HG03045 (cell line): Measurements from ENCODE around the gene NEUROD2.
"Not testable (repeated sequence)": the region's sequence is repeated elsewhere in the genome, so short reads cannot be mapped to it uniquely, and the experiment has no call there.

Experiments
- ATAC-seq: cut with Tn5 transposase; IDR thresholded peaks from one replicate; pipeline ENCODE4 v1.9.1; 2021; ENCODE audit warnings: mild to moderate bottlenecking, moderate library complexity; ENCODE audit not compliant: unreplicated experiment

Gene NEUROD2

GRCh38 chr17:39603304-39604016 lies 4.3 kb downstream of the NEUROD2 start:
- no peak for ATAC-seq

- no peak for ATAC-seq
These were observed 5.0 kb downstream of the NEUROD2 start for GRCh38 chr17:39602533-39603303.

DNA sequence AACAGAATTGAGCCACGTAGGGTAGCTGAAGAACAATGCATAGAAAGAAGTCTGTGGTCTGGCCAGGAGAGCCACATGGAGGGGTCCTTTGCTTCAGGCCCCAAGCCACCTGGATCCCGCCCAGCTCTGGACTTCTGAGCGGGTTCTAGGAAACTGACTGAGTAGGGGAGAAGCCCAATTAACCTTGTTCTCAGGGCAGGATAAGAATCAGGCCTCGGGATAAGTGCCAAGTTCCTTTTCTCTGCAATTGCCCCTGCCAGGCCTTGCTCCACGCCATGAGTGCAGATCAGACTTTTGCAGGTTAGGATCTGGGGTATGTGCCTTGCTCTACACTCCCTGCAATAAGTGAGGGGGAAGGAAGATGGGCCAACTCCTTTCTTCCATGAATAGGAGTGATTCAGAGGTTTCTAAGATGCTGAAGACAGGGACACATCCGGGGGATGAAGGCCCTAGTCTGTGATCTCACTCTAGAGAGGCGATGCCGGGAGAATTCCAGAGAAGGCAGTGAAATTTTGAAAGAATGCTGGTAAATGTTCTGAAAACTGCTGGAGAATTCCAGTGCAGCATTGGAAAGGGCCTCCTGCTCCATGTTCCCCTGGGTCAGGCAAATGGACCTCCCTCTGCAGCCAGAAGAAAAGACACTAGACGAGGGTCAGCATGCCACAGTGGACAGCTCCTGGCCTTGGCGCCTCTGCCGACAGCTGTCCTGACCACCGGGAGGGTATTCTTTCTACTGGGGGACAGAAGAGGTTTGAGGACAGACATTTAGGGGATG lies 5.8 kb downstream of the NEUROD2 start:
- ATAC-seq = no peak

DNA sequence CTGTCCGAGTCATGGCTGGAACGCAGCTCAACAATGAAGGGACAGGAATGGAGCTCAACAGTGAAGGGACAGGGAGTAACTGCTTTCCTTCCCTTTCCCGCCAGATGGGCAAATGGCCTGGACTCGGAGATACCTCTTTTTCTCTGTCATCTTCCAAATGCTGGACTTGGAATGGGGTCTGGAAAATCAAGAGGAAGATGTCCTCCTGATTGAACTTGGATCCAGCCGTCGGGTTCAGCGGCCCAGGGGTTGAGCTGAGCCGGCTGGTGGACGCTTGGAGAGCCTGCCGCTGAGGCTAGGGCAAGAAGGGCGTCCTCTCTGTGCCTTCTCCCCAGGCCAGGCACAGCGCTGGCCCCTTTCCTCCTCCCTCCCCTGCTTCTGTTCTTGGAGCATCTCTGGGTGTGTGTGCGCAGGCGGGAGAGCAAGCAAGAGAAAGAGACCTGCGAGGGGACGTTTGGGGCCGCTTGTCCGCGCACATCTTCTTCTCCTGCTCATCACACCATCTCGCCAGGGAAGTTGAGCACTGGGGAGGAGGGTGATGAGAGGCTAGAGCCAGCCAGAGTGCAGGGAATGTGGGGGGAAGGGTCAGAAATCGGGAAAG lies 6.6 kb downstream of the NEUROD2 start:
- ATAC-seq = no peak

DNA sequence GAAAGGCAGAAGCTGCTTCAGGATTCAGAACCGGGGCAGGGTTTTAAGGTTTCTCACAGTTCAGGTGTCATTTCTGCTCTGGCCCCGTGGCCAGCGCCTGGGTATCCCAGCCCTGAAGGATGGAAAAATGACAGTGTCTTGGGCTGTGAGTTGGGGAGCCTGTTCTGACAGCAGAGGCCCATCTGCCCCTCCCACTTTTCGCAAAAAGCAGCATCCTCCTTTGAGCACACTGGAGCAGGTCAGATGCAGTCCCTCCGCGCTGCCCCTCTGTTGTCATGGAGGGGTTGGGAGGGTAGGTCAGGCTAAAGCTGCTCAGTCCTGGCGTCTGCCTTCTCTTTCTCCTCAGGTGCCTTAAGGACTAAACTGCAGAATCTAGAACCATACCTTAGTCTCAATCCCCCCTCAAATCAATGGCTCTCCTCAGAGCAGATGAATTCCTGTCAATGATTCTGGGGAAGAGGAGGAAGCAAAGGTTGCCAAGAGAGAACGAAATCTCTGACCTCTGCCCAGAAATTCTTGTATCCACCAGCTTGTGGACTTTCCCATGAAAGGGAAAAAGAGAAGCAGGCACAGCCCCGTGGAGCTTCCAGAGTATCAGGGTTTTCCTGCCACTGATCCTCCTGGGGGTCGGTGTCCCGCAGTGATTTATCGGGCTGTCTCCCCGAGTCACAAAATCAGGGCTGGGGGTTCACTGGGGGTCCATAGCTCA lies 7.3 kb downstream of the NEUROD2 start:
- ATAC-seq = no peak

DNA sequence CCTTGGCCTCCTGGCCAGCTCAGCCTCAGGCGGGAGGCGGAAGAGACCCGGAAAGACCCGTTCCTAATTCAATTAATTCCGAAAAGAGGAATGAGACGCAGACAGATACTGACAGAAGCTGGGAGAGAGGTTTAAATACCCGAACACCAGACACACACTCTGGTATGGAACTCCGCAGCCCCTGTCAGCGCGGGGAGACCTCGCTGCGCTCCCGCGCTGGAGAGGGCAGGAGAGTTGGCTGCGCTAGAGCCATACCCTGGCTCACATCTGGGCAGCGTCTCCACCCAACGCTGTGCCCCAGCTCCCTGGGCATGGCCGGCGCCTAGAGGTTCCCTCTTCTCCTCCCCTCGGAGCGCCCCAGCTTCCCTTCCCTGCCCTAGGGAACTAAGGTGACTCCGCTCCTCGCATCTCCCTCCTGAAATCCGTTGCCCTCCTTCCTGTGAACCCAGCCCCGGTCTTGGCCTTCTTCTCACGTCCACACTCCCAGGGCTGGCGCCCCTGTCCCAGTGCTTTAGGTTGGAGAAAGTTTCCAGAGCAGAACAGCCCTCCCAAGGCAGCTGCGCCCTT lies 8.0 kb downstream of the NEUROD2 start:
- ATAC-seq = no peak

GRCh38 chr17:39599004-39599664 lies 8.6 kb downstream of the NEUROD2 start:
- no peak for ATAC-seq

DNA sequence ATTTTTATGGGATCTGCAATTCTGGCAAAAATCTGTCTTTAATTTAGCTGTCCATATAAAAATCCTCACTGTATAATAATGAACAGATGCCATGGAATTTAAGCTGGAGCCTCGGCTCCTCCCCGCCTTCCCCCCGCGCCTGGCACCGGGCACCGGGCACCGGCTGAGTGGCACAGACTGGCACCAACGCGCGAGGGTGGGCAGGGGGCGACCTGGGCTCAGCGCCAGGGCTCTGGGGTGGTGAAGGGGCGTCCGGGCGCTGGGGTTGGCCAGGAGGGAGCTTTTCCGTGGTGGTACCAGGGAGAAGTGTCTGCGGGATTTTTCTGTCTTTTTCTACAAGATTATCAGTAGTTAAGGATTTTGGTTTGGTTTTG lies 9.1 kb downstream of the NEUROD2 start:
- no peak for ATAC-seq

GRCh38 chr17:39598047-39598481 lies 9.7 kb downstream of the NEUROD2 start:
- ATAC-seq = no peak

DNA sequence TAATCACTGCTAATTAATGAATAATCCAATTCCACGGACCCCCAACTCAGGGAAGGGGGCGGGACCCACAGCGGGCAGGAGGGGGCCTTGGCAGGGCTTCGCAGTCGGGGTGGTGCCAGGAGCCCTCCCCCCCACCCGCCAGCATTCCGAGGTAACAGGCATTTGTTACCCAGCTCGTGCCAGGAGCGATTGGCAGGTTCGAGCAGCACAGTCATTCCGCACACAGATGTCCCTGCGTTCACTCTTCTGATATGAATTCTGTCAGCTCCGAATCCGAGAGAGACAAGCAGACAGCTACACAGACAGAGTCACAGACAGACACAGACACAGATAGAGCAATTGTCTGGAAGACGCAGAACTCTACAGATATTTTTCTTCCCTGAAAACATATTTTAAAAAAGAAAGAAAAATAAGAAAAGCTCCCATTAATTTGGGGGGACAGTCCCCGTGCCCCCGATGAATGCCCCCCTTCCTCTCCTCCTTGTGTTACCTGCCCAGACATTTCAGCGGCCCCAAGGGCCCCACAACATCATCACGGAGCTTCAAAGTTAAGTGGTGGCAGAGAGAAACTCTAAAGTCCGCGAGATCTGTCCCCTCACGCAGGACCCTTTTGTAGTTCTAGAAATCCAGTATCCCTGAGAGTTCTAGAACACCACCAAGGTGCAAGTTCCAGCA lies 10.2 kb downstream of the NEUROD2 start:
- ATAC-seq = no peak

DNA sequence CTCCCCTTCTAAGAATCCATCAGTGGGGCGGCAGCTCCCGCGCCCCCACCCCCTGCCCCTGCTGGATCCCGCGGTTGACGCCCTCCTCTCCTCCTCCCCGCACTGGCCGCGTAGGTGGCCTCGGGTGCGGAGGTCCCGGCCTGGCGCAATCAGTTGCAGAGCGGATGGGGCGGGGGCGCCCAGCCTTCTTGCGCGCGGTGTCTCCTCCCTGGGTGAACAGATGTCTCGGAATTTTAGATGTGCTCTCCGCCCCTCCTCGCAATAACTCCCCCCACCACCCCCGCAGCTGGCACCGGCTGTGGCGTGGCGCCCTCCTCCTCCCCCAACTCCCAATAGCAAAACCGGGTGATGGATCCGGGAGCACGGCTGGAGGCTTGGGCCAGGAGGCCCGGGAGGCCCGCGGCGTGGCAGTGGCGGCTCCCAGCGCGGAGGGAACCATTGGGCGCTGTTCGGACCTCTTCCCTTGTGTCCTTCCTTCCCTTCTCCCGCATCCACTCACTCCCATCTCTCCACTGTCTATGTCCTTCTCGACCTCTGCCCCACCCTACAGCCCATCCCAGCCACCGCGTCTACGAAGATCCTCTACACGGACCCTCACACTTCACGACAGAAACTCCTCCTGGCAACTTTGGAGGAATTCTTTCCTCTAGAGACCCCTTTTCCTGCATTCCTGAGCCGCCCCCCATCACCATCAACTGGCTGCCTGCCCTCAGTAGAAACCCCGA lies 11.0 kb downstream of the NEUROD2 start:
- ATAC-seq = no peak

- ATAC-seq = no peak
These were observed 11.7 kb downstream of the NEUROD2 start for GRCh38 chr17:39595928-39596510.

DNA sequence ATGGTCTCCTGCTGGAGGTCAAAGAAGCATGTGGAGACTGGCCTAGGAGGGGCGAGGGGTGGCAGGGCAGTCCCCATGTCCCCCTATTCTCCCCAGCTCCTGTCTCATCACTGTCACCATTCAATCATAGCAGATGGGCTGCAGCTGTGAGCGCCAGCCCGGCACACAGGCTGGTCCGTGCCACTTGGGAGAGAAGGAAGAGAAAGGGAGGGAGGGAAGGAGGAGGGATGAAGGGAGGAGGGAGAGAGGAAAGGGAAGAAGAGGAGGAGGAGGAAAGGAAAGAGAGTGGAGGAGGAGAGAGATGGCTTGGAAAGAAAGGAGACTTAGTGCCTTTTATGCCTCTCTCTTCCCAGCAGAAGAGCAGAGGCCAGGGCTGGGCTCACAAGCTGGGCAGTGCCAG lies 12.4 kb downstream of the NEUROD2 start:
- no peak for ATAC-seq

DNA sequence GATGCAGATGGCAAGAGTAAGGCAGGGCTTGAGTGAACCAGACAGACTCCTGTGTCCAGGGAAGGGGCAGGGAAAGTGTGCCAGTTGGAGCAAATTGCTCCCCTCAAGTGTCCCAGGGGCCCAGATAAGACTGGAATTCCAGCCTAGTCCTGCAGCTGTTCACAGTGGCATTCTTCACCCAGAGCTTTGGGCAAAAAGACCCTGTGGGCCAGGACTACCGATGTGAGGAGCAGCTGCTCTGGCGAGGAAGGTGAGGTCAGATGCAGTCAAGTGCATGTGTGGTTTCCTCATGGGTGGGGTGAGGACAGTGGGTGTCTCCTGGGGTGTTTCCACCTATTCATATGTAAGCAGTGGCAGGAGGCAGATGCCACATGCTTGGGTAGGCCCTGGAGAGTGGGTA lies 14.3 kb downstream of the NEUROD2 start:
- no peak for ATAC-seq

DNA sequence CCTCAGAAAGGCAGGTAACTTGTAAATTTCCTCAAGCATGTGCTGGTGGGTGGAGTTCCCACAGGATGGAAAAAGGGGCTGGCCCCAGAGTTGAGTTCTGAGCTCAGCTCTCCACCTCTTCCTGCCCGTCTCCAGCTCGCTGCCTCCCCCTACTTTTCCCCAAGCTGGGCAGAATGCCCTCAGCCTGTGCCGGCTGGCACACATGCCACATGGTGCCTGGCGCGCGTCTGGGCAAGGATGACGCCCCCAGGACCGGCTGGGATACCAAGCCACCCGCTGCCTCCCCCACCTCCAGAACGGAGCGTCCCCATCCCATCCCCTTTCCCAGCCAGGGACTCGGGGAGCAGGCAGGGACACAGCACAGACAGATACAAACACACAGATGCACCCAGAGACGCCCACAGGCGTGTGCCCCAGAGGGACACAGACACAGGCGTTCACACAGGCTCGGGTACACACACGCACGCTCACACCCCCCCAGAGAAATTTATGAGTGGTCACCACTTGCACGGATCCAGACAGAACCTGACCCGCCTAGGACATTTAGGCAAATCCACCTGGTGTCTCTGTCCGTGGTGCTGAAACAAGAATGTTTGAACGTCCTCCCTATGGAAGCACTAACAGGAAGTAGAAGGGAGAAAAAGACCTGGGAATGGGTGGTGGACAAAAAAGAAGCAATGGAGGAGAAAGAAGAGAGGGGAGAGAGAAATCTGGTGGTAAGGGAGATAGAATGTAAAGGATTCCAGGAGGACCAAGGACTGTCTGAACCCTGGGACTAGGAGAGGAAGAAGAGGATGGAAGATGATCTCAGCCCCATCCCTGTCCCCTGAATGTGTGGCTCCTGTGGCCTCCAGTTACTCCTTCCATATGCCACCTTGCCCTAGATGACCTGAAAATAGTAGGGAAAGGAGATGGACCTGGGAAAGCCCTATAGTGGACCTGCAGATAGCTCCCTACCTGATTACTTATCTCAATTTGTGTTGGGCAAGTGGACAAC lies 15.5 kb downstream of the NEUROD2 start:
- ATAC-seq = no peak

- not testable (repeated sequence) for ATAC-seq
These were observed 17.5 kb downstream of the NEUROD2 start for GRCh38 chr17:39590180-39590579.

GRCh38 chr17:39582658-39583057 lies 25.1 kb downstream of the NEUROD2 start:
- no peak for ATAC-seq
